Stimulated activated naive CD8-positive, alpha-beta T cell treated with anti-CD3 and anti-CD28 coated beads, Interleukin-15, amount 100 ng/mL, for 72 hours (primary cell): ENCODE data around the gene SNX24.
A peak's percentile ranks its signal among the peaks of the same experiment; 100 is the strongest.

Experiments used
- ATAC-seq: fragments of 150-1000 bp; cut with Tn5 transposase; 2 replicates; pipeline ENCODE4 v1.10.0; 2021; ENCODE audit warnings: mild to moderate bottlenecking, moderate library complexity
- DNase-seq, 2 donors: peaks; one replicate each; pipeline ENCODE4 v3.0.0; 2021 to 2022
- H3K27ac Mint-ChIP-seq, 2 donors: one replicate each; pipeline ENCODE4 v1.8.0; 2022; ENCODE audit warnings: mild to moderate bottlenecking in 2 of 2, mixed read lengths in 2 of 2, moderate library complexity in 2 of 2
- H3K27me3 Mint-ChIP-seq: one replicate; pipeline ENCODE4 v1.8.0; 2022; ENCODE audit warnings: mixed read lengths
- H3K4me1 Mint-ChIP-seq: one replicate; pipeline ENCODE4 v1.8.0; 2022; ENCODE audit warnings: mild to moderate bottlenecking, mixed read lengths
- H3K4me3 Mint-ChIP-seq, 2 donors: one replicate each; pipeline ENCODE4 v1.8.0; 2022; ENCODE audit warnings: mild to moderate bottlenecking in 2 of 2, mixed read lengths in 2 of 2, moderate library complexity in 1 of 2
- H3K9me3 Mint-ChIP-seq, 2 donors: one replicate each; pipeline ENCODE4 v1.8.0; 2022; ENCODE audit warnings: mixed read lengths in 2 of 2

Gene SNX24

GRCh38 chr5:122924719-122925395 lies 79.4 kb downstream of the SNX24 start:
- Mint-ChIP-seq H3K4me3 (no peak overlapping the region), H3K9me3 (no peaks in the 10 kb centered on the region), H3K27me3 (no peaks in the 10 kb centered on the region), H3K27ac (no peak overlapping the region), H3K4me1 (no peaks in the 10 kb centered on the region)
- DNase-seq (no peak), ATAC-seq (no peak)

- Mint-ChIP-seq H3K27me3 (no peaks in the 10 kb centered on the region), H3K9me3 (no peaks in the 10 kb centered on the region), H3K4me3 (no peak overlapping the region), H3K27ac (no peak overlapping the region), H3K4me1 (no peaks in the 10 kb centered on the region)
- no peak for DNase-seq
- no peak for ATAC-seq
Measured at GRCh38 chr5:122929001-122929400, 83.6 kb downstream of the SNX24 start.

GRCh38 chr5:122929980-122930379 lies 84.6 kb downstream of the SNX24 start:
- Mint-ChIP-seq H3K4me3 (no peak overlapping the region), H3K4me1 (no peaks in the 10 kb centered on the region), H3K9me3 (no peaks in the 10 kb centered on the region), H3K27ac (no peak overlapping the region), H3K27me3 (no peaks in the 10 kb centered on the region)
- no peak for ATAC-seq
- DNase-seq, result no peak

GRCh38 chr5:122933956-122934355 lies 88.5 kb downstream of the SNX24 start:
- no peak for ATAC-seq
- Mint-ChIP-seq H3K4me1 (no peaks in the 10 kb centered on the region), H3K27me3 (no peaks in the 10 kb centered on the region), H3K9me3 (no peaks in the 10 kb centered on the region), H3K27ac (no peak overlapping the region), H3K4me3 (no peak overlapping the region)
- no peak for DNase-seq

- DNase-seq (no peak), ATAC-seq (no peak)
- Mint-ChIP-seq H3K9me3 (no peaks in the 10 kb centered on the region), H3K27me3 (no peaks in the 10 kb centered on the region), H3K27ac (no peak overlapping the region), H3K4me3 (no peak overlapping the region), H3K4me1 (no peaks in the 10 kb centered on the region)
Measured at GRCh38 chr5:122936088-122936487, 90.7 kb downstream of the SNX24 start.

- Mint-ChIP-seq H3K27ac (no peak overlapping the region), H3K27me3 (no peaks in the 10 kb centered on the region), H3K4me3 (no peak overlapping the region), H3K9me3 (no peaks in the 10 kb centered on the region), H3K4me1 (no peaks in the 10 kb centered on the region)
- DNase-seq (no peak), ATAC-seq (no peak)
Measured at GRCh38 chr5:122937914-122938313, 92.5 kb downstream of the SNX24 start.

GRCh38 chr5:122940890-122941289 lies 95.5 kb downstream of the SNX24 start:
- no peak for ATAC-seq
- no peaks in the 10 kb centered on the region for H3K9me3 Mint-ChIP-seq
- H3K4me3 Mint-ChIP-seq, result no peak overlapping the region
- DNase-seq, result no peak
- no peaks in the 10 kb centered on the region for H3K4me1 Mint-ChIP-seq
- H3K27ac Mint-ChIP-seq, result no peak overlapping the region
- no peaks in the 10 kb centered on the region for H3K27me3 Mint-ChIP-seq

GRCh38 chr5:122941737-122942136 lies 96.3 kb downstream of the SNX24 start:
- H3K4me3 Mint-ChIP-seq, result no peak overlapping the region
- no peaks in the 10 kb centered on the region for H3K9me3 Mint-ChIP-seq
- no peak overlapping the region for H3K27ac Mint-ChIP-seq
- H3K27me3 Mint-ChIP-seq, result no peaks in the 10 kb centered on the region
- no peak for DNase-seq
- no peak for ATAC-seq
- no peaks in the 10 kb centered on the region for H3K4me1 Mint-ChIP-seq

GRCh38 chr5:122942164-122942914 lies 96.9 kb downstream of the SNX24 start:
- no peak for ATAC-seq
- Mint-ChIP-seq H3K27me3 (no peaks in the 10 kb centered on the region), H3K9me3 (no peaks in the 10 kb centered on the region), H3K27ac (peak overlapping the region in 1 of 2 donors; percentile 60), H3K4me3 (no peak overlapping the region), H3K4me1 (no peaks in the 10 kb centered on the region)
- no peak for DNase-seq

- Mint-ChIP-seq H3K4me3 (peak overlapping the region in 1 of 2 donors; percentile 1), H3K9me3 (no peaks in the 10 kb centered on the region), H3K27ac (no peak overlapping the region), H3K27me3 (no peaks in the 10 kb centered on the region), H3K4me1 (no peaks in the 10 kb centered on the region)
- ATAC-seq, result no peak
- no peak for DNase-seq
Measured at GRCh38 chr5:122943050-122943698, 97.8 kb downstream of the SNX24 start.

GRCh38 chr5:122944051-122944450 lies 98.6 kb downstream of the SNX24 start:
- H3K27me3 Mint-ChIP-seq, result no peaks in the 10 kb centered on the region

GRCh38 chr5:122947372-122947771 lies 102.0 kb downstream of the SNX24 start:
- H3K9me3 Mint-ChIP-seq, result no peaks in the 10 kb centered on the region
- no peak overlapping the region for H3K27ac Mint-ChIP-seq
- ATAC-seq (no peak), DNase-seq (no peak)
- H3K4me1 Mint-ChIP-seq, result no peaks in the 10 kb centered on the region
- H3K4me3 Mint-ChIP-seq, result no peak overlapping the region
- H3K27me3 Mint-ChIP-seq, result no peaks in the 10 kb centered on the region

More at GRCh38 chr5:122944051-122944450, 98.6 kb downstream of the SNX24 start:
- no peaks in the 10 kb centered on the region for H3K9me3 Mint-ChIP-seq
- no peaks in the 10 kb centered on the region for H3K4me1 Mint-ChIP-seq
- H3K27ac Mint-ChIP-seq, result no peak overlapping the region
- H3K4me3 Mint-ChIP-seq, result no peak overlapping the region
- no peak for ATAC-seq
- DNase-seq, result no peak

GRCh38 chr5:122947772-122948171 lies 102.4 kb downstream of the SNX24 start:
- Mint-ChIP-seq H3K9me3 (no peaks in the 10 kb centered on the region), H3K4me3 (no peak overlapping the region), H3K4me1 (no peaks in the 10 kb centered on the region), H3K27me3 (no peaks in the 10 kb centered on the region), H3K27ac (no peak overlapping the region)
- ATAC-seq (no peak), DNase-seq (no peak)

- no peak for ATAC-seq
- Mint-ChIP-seq H3K9me3 (no peaks in the 10 kb centered on the region), H3K27me3 (no peaks in the 10 kb centered on the region), H3K4me3 (no peak overlapping the region), H3K4me1 (no peaks in the 10 kb centered on the region), H3K27ac (no peak overlapping the region)
- no peak for DNase-seq
Measured at GRCh38 chr5:122948319-122948718, 102.9 kb downstream of the SNX24 start.

GRCh38 chr5:122951658-122952057 lies 106.2 kb downstream of the SNX24 start:
- no peaks in the 10 kb centered on the region for H3K27me3 Mint-ChIP-seq
- ATAC-seq (no peak), DNase-seq (no peak)
- H3K4me1 Mint-ChIP-seq, result no peaks in the 10 kb centered on the region
- no peaks in the 10 kb centered on the region for H3K9me3 Mint-ChIP-seq
- no peak overlapping the region for H3K27ac Mint-ChIP-seq
- no peak overlapping the region for H3K4me3 Mint-ChIP-seq

- Mint-ChIP-seq H3K9me3 (no peaks in the 10 kb centered on the region), H3K4me1 (no peaks in the 10 kb centered on the region), H3K4me3 (no peak overlapping the region), H3K27ac (no peak overlapping the region), H3K27me3 (no peaks in the 10 kb centered on the region)
- ATAC-seq, result no peak
- DNase-seq, result no peak
Measured at GRCh38 chr5:122954719-122955118, 109.3 kb downstream of the SNX24 start.
